Activated CD4-positive, alpha-beta T cell treated with anti-CD3 and anti-CD28 coated beads for 24 hours (primary cell): Measurements from ENCODE around the gene EEFSEC.

Source experiments
- DNase-seq, 2 donors: peaks; one replicate each; pipeline ENCODE4 v3.0.0-alpha.2; 2020; ENCODE audit warnings: low read depth in 2 of 2

Gene EEFSEC

GRCh38 chr3:128411574-128412064 lies 258.3 kb downstream of the EEFSEC start:
- DNase-seq, result no peak

DNA sequence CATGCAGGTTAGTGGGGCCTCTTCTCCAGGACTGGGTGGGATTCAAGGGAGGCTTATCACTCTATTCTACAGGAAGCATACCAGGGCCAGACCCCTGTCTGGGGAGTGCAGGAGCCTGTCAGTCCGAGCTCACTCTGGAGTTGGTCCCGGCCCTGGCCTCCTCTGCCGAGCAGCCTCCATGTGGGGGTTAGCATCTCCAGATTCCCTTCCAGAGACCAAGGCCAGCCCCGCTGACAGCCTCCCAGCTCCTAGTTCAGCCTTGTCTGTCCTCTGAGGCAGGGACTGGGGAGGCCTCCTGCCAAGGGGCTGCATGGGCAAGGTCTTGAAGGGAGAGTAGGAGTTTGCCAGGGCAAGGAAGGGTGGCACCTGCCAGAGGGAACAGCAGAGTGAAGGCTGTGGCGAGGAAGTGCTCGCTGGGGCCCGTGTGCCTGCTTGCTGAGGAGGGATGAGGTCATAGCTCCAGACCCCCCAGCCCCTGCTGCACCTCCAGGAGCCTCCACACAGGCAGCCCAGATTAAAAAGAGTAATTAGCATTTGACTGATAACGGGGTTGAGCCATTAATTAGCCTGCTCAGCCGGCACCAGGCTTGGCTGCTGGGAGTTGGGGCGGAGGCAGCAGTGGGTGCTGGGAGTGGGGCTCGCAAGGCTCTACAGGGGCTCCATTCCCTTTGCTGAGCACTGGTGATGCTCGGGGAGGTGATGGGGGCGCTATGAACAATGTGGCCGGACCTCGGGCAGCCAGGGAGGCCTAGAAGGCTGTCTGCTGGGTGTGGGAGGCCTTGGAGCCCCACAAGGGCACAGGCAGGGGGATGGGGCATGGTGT lies 259.1 kb downstream of the EEFSEC start:
- no peak for DNase-seq

DNA sequence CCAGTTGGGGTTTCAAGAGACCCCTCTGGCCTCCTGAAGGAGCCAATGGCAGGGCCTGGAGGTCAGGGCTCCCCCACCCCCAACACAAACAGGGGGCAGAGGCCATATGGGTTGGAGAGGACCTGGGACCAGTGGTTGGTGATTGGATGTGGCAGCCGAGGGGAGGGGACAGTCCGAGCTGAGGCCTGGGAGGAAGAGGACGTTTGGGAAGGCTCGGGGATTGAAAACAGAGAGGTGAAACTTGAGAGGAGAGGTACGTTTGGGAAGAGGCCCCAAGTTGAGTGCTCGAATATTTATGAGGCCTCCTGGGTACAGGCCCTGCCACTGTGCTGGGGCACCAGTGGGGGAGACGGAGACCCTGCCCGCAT lies 259.7 kb downstream of the EEFSEC start:
- no peak for DNase-seq

GRCh38 chr3:128413413-128414205 lies 260.3 kb downstream of the EEFSEC start:
- DNase-seq, result no peak

DNA sequence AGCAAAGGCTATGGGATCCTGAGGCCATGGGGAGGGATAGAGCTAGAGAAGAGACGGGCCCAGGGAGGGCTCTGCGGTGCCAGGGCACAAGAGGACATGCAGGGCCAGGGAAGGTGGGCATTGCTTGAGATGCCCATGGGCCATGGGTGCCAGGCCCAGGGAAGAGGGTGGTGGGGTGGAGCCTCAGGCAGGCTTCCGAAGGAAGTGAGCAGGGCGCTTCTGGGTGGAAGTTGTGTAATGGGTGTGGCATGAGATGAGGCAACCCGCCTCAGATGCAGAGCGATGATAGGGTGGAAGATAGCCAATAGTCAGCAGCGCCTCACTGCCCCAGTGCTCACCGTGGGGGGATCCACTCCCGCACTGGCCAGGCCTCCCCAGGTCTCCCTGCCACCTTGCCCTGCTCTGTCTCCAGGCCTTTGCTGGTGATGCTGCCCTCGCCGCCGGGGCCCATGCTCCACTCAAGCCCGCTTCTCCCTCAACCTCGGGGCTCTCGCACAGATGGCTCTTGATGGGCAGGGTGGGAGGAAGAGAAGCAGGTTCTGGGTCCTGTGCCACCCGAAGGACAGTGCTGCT lies 262.0 kb downstream of the EEFSEC start:
- no peak for DNase-seq

- DNase-seq, result no peak
Measured at GRCh38 chr3:128415773-128416577, 262.7 kb downstream of the EEFSEC start.

GRCh38 chr3:128416578-128417211 lies 263.4 kb downstream of the EEFSEC start:
- DNase-seq, result no peak

- no peak for DNase-seq
Measured at GRCh38 chr3:128418900-128419299, 265.6 kb downstream of the EEFSEC start.

GRCh38 chr3:128419311-128419710 lies 266.0 kb downstream of the EEFSEC start:
- DNase-seq, result no peak

DNA sequence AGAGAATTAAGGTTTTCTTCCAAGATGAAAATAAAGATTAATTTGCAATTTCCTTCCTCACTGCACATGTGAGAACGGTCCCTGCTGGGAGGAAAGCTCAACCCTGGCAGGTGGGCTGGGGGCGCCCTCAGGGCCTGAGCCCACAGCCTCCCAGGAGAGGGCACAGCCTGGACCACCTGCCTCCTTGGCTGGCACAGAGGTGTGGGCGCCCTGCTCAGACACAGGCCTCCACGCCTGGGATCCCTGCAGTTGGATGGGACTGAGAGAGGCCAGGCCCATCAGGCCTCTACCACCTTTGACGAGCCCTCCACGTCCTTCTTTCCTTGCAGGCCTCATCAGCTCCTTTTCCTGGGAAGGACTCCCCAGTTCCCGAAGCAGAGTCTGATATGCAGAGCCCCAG lies 267.0 kb downstream of the EEFSEC start:
- DNase-seq, result no peak

DNA sequence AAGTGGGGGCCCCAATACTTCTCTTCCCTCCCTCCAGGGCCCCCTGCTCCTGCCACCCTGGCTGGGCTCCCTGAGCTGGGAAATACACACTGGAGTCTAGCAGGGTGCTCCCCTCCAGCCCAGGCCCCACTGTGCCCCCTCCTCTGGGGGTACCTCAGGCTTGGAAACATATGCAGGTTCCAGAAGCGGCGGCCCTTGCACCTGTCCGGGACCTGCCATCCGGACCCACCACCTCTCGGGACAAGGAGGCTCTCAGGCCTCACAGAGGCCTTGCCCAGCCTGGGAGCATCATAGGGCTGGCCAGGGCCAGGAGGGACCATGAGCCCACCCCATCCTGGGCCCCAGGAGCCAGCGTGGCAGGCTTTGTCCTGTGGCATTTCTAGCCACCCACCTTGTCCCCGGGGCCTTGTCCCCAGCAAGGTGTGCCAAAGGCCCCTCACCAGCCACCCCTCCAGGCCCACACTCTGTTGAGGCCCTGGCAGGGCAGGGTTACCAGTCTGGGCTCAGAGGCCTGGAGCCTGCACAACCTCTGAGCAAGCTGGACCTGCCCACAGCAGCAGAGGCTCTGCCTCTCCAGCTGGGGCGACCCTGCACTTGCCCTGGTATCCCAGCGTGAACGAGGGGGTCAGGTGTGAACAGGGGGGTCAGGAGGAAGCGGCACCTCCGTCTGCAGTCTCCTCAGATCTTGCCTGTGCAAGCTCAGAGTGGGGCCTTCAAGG lies 267.6 kb downstream of the EEFSEC start:
- DNase-seq, result no peak

- no peak for DNase-seq
Measured at GRCh38 chr3:128421439-128421836, 268.2 kb downstream of the EEFSEC start.

DNA sequence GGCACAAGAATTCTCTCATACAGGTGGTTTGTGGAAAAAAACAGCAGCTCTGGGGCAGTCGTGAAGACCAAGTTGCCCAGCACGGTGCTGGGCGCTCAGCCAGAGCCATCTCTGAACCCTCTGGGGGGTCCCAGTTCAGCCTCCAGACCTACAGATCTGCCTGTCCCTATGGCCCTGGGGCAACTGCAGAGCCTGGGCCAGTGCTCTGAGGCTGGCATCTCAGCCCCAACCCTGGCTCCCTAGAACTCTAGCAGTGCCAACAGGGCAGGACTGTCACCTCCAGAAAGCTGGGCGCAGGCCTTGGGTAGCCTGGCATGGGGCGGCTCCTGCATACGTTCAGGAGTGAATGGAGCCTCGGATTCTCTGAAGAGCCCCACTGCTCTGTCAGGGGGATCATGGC lies 268.7 kb downstream of the EEFSEC start:
- DNase-seq, result no peak

DNA sequence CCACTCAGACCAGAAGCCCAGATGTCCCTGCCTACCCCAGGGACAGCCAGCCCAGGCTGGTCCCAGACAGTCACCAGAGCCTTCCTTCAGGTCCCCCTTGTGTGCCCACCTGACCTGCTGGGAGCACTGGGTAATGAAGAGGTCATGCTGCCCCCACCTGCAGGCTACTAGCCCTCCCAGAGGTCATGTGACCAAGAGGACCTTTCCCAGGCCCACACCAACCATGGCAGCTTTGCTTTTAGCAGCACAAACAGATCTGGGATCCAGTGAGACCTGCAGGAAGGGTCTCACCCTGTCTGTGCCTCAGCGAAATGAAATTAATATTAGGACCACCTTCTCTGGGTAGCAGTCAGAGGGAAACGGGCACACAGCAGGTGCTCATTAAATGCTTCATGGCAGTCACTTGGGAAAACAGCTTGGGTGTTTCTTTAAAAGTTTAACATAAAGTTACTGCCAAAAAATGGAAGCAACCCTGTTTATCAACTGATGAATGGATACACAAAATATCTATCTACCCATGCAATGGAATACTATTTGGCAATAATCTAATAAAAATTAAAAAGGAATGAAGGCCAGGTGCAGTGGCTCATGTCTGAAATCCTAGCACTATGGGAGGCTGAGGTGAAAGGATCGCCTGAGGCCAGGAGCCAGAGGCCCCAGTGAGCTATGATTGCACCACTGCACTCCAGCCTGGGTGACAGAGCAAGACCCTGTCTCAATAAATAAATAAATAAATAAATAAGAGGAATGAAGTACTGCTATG lies 269.7 kb downstream of the EEFSEC start:
- no peak for DNase-seq

DNA sequence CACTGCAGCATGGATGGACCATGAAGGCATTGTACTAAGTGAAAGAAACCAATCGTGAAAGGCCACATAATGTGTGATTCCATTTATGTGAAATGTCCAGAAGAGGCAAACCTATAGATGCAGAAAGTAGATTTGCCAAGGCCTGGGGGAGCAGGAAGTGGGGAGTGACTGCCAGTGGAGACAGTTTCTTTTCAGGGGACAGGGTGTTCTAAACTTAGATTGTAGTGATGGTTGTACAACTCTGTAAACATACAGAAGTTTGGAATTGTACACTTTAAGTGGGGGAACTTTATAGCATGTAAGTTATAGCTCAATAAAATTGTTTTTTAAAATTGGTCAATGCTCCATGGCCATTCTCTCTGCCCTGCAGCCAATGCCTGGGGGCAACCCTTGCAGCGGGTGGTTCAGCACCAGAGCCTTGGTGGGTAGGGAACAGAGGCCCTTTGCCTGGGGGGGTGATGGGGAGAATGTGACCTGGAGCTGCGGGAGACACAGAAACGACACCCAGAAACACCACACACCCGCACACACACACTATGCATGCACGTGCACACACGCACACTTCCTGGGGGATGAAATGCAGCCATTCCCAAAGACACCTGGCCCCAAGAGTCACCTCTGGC lies 270.4 kb downstream of the EEFSEC start:
- DNase-seq, result no peak

- no peak for DNase-seq
Measured at GRCh38 chr3:128424508-128425069, 271.3 kb downstream of the EEFSEC start.

DNA sequence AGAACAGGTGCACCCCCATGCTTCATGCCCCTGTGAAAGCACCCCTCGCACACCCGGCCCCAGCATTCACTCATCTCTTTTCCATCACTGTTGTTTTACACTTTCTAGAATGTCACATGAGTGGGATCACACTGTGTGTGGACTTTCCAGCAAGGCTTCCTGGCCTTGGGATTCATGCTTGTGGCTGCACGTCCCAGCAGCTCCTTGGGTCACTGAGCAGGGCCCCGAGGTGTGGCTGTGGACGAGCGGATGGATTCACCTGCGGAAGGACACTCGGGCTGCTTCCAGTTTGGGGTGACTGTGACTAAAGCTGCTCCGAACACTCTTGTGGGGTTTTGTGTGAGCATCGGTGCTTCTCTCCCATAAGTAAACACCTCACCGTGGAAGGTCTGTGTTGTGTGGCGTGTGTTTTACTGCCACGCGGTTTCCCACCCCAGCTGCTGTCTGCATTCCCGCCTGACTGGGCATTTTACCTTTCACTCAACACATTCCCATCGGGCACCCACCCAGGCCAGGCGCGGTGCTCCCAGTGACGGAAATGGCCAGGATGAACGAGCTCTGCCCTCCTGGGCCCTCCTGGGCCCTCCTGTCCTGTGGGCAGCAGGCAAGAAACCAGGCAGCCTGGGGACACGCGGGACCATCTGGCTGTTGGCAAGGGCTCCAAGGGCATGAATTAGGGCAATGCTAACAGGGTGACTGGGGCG lies 272.0 kb downstream of the EEFSEC start:
- DNase-seq, result no peak

GRCh38 chr3:128425846-128426127 lies 272.5 kb downstream of the EEFSEC start:
- DNase-seq, result no peak
